ENCODE data around the gene KRT16. TPM values are rescaled to one million over a fixed set of nuclear protein-coding genes. Genes with fewer than 3 reads are reported as not detected.

The KRT16 gene
- total RNA-seq, 1 experiment from 2014 or later: not detected

DNA sequence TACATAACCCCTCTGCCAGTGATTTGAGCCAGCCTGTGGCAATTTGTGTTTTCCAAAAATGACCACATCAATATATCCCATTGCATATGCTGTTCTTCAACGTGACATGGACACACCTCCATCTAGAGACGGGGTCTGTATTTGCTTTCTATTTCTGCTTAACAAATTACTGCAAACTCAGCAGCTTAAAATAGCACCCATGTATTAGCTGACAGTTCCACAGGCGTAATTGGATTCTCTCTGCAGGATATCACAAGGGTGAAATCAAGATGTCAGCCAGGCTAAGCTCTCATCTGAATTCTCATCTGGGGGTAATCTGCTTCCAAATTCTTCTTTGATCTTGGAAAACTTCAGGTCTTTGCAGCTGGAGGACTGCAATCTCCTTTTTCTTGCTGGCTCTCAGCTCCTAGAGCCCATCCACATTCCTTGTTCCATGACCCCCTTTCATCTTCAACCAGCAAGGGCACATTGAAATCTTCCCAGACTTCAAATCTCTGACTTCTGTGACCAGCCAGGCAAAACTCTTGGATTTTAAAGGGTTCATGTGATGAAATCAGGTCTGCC is 48.9 kb downstream of the KRT16 start:
- no peak overlapping the region for H3K23ac ChIP-seq (ENCODE audit: insufficient read length, low read depth, low read length)

More for the DNA sequence above, 48.9 kb downstream of the KRT16 start:
- H2BK120ac ChIP-seq (ENCODE audit: low read depth, low read length, poor library complexity, severe bottlenecking): no peak overlapping the region
- H2BK5ac ChIP-seq (ENCODE audit: insufficient read length, low read length): no peak overlapping the region
- H3K9ac ChIP-seq (ENCODE audit: extremely low read depth, insufficient read length, low read length): no peak overlapping the region
- H3K4me1 ChIP-seq (ENCODE audit: insufficient read depth, low read length): no peaks in the 10 kb centered on the region
- H3K9me3 ChIP-seq (ENCODE audit: control insufficient read depth, low read depth, low read length): no peaks in the 10 kb centered on the region
- no peak overlapping the region for H3K4me2 ChIP-seq (ENCODE audit: insufficient read depth, insufficient read length, low read length)
- Mint-ChIP-seq H3K9me3 (no peaks in the 10 kb centered on the region; a peak in 1 of 5 replicates), H3K36me3 (ENCODE audit: insufficient read depth in 1 of 3, low read depth in 3 of 3) (no peaks in the 10 kb centered on the region; a peak in 1 of 7 replicates), H3K27ac (no peak overlapping the region; a peak in 1 of 7 replicates), H3K4me1 (peaks cover 6 to 8% of the 10 kb centered on the region in 2 experiments; a peak in 3 of 4 replicates), H3K4me3 (no peak overlapping the region), H3K27me3 (ENCODE audit: low read depth) (peaks cover 31% of the 10 kb centered on the region)
- H3K79me1 ChIP-seq (ENCODE audit: insufficient read depth, low read depth, low read length, poor library complexity, severe bottlenecking): no peaks in the 10 kb centered on the region
- H4K5ac ChIP-seq (ENCODE audit: insufficient read length, low read depth, low read length): no peak overlapping the region
- no peak overlapping the region for H3K4ac ChIP-seq (ENCODE audit: low read depth, low read length)
- H4K20me1 ChIP-seq (ENCODE audit: control insufficient read depth, insufficient read depth, insufficient read length): no peaks in the 10 kb centered on the region
- no peak overlapping the region for H3K56ac ChIP-seq (ENCODE audit: insufficient read length, low read depth, low read length)
- H3K14ac ChIP-seq (ENCODE audit: insufficient read depth, low read length): no peak overlapping the region
- H2AK5ac ChIP-seq (ENCODE audit: insufficient read length, low read length): no peak overlapping the region
- no peak overlapping the region for H2BK20ac ChIP-seq (ENCODE audit: low read depth, low read length, poor library complexity, severe bottlenecking)
- no peak overlapping the region for H4K91ac ChIP-seq (ENCODE audit: insufficient read length, low read depth, low read length)
- DNase-seq: no peak
- no peak overlapping the region for H4K8ac ChIP-seq (replicated peaks; ENCODE audit: insufficient read length, low read depth, low read length)
- H3K27me3 ChIP-seq (ENCODE audit: insufficient read depth, low read length): no peaks in the 10 kb centered on the region
- no peak overlapping the region for H3T11ph ChIP-seq (ENCODE audit: low read length)
- TF ChIP-seq CTCF (conservative IDR thresholded peaks at IDR 0.05): no peak
- H2BK12ac ChIP-seq (ENCODE audit: insufficient read length, low read depth, low read length): no peak overlapping the region
- no peak overlapping the region for H2BK15ac ChIP-seq (ENCODE audit: low read depth, low read length)
- no peak overlapping the region for H3K27ac ChIP-seq (ENCODE audit: insufficient read length, low read depth, low read length)
- no peaks in the 10 kb centered on the region for H3K23me2 ChIP-seq (ENCODE audit: insufficient read length, low read depth, low read length, poor library complexity, severe bottlenecking)
- no peaks in the 10 kb centered on the region for H3K79me2 ChIP-seq (ENCODE audit: insufficient read depth, low read length)
- H3K18ac ChIP-seq (ENCODE audit: insufficient read length, low read depth, low read length): no peak overlapping the region
- H2AFZ ChIP-seq (ENCODE audit: low read length): no peak overlapping the region
- no CpG with 5 or more reads among the region's 3 CpGs for WGBS (ENCODE audit: extremely low coverage, insufficient read length, low lambda C conversion rate)
